ENCODE results near the gene UNC80.

UNC80 gene

DNA sequence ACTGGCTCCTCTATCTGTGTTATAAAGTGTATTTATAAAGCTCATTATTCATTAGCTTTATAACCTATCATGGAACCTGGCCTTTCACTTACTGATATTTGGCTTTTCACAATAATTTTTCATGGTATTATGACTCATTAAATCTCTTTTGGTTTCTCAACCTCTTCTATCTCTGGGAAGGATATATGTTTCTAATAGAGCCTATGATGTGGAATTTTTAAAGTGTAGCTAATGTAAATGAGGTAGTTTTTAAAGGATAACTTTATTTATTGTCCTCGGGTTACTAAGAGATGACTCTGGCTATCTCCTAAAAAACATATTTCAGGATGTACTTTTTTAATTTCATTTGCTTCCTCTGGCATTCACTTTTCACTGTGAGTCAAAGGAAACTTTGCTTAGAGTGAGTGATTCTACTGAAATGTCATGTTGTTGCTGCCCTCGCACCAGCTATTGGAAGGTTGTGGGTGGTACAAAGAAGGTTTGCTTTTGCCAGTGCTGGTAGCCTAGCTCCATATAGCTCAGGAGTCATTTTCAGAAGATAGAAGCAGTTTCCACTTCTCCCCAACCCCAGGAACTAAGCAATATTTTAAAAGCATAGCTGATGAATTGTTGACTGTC, 145.6 kb downstream of the UNC80 start:
- DNase-seq (ENCODE audit: low read depth), result no peak
- no peak overlapping the region for H3K4me3 ChIP-seq (ENCODE audit: low read depth, low read length)
- TF ChIP-seq, protein P1, sequence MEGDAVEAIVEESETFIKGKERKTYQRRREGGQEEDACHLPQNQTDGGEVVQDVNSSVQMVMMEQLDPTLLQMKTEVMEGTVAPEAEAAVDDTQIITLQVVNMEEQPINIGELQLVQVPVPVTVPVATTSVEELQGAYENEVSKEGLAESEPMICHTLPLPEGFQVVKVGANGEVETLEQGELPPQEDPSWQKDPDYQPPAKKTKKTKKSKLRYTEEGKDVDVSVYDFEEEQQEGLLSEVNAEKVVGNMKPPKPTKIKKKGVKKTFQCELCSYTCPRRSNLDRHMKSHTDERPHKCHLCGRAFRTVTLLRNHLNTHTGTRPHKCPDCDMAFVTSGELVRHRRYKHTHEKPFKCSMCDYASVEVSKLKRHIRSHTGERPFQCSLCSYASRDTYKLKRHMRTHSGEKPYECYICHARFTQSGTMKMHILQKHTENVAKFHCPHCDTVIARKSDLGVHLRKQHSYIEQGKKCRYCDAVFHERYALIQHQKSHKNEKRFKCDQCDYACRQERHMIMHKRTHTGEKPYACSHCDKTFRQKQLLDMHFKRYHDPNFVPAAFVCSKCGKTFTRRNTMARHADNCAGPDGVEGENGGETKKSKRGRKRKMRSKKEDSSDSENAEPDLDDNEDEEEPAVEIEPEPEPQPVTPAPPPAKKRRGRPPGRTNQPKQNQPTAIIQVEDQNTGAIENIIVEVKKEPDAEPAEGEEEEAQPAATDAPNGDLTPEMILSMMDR (IDR thresholded peaks at IDR 0.05; ENCODE audit: control insufficient read depth, extremely low read depth, insufficient read depth), result no peak

- DNase-seq (ENCODE audit: low read depth), result no peak
- TF ChIP-seq, protein P1 (IDR thresholded peaks at IDR 0.05; ENCODE audit: control insufficient read depth, extremely low read depth, insufficient read depth), result no peak
- no peak overlapping the region for H3K4me3 ChIP-seq (ENCODE audit: low read depth, low read length)
Observed at GRCh38 chr2:209918251-209918650, 146.6 kb downstream of the UNC80 start.

- TF ChIP-seq, protein P1 (IDR thresholded peaks at IDR 0.05; ENCODE audit: control insufficient read depth, extremely low read depth, insufficient read depth), result no peak
- no peak for DNase-seq (ENCODE audit: low read depth)
- H3K4me3 ChIP-seq (ENCODE audit: low read depth, low read length), result no peak overlapping the region
Observed at GRCh38 chr2:209922116-209922515, 150.5 kb downstream of the UNC80 start.

- no peak for DNase-seq (ENCODE audit: low read depth)
- H3K4me3 ChIP-seq (ENCODE audit: low read depth, low read length), result no peak overlapping the region
- TF ChIP-seq, protein P1 (IDR thresholded peaks at IDR 0.05; ENCODE audit: control insufficient read depth, extremely low read depth, insufficient read depth), result no peak
Observed at GRCh38 chr2:209929369-209929768, 157.7 kb downstream of the UNC80 start.

DNA sequence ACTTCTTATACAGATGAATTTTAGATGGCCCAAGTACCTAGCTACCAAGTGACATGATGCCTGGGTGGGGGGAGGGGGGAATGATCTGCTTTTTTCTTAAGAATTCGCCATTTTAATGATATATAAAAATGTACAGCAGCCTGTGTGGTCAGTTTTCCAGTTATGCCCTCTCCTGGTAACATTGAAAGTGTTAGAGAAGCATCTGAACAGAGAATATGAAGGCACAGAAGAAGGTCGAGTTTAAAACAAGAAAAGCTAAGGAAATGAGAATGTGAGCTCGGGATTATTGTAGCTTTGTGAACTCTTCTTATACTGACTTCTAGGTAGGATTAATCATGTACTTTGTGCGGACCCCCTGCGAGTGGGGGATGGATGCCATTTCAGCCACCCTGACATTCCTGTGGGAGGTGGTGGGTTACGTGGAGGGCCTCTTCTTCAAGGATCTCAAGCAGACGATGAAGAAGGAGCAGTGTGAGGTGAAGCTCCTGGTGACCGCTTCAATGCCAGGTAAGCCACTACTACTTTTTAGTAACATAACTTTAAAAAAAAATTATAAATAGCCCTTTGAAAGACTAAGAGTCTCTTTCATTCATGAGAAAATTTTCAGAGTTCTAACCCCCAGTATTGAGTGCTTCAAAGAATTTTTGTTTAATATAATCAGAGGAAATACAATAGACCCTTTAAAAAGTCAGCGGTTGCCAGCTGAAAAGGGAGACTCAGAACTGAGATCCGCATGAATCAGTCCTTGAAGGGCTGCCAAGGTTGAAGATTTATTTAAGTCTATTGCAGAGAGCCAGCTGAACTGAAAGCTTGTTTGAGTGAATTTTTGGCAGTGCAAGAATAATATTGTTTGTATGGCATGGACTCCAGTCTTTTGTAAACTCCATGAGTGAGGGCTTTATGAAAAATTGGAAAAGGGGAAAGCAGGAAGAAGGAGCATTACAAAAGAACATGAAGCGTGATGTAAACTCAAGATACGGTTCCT, 162.2 kb downstream of the UNC80 start:
- DNase-seq (ENCODE audit: low read depth), result peak; percentile 72
- TF ChIP-seq, protein P1 (IDR thresholded peaks at IDR 0.05; ENCODE audit: control insufficient read depth, extremely low read depth, insufficient read depth), result peak; percentile 20; the same call in 1 of the 2 replicates
- no peak overlapping the region for H3K4me3 ChIP-seq (ENCODE audit: low read depth, low read length)

DNA sequence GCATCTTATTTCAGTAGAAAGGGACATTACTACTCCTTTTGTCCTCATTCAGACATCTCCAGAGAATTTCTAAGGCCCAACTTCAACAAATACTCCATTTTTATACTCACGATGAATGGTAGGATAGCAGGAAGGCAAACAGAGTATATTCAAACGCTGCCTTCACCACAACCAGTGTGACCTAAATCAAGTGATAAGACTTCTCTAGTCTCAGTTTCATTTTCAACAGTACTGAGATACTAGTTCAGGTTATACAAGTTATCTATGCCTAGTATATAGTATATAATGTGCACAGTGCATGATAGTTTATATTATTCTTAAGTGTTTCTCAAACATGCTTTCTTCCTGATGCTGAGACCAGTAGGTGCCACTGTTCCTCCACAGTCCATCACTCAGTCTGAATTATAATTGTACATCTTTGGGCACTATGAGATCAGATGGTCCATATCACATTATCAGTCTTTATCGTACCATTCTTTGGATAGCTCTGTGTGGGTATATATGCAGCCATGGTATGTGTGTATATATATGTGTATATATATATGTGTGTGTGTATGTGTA, 164.6 kb downstream of the UNC80 start:
- no peak for DNase-seq (ENCODE audit: low read depth)
- TF ChIP-seq, protein P1 (IDR thresholded peaks at IDR 0.05; ENCODE audit: control insufficient read depth, extremely low read depth, insufficient read depth), result peak; percentile 61
- H3K4me3 ChIP-seq (ENCODE audit: low read depth, low read length), result no peak overlapping the region

All from LNCaP clone FGC (cell line).